Measurements from ENCODE around the gene TRABD2A.
"Not testable (repeated sequence)": the region's sequence is repeated elsewhere in the genome, so short reads cannot be mapped to it uniquely, and the experiment has no call there.

TRABD2A gene

DNA sequence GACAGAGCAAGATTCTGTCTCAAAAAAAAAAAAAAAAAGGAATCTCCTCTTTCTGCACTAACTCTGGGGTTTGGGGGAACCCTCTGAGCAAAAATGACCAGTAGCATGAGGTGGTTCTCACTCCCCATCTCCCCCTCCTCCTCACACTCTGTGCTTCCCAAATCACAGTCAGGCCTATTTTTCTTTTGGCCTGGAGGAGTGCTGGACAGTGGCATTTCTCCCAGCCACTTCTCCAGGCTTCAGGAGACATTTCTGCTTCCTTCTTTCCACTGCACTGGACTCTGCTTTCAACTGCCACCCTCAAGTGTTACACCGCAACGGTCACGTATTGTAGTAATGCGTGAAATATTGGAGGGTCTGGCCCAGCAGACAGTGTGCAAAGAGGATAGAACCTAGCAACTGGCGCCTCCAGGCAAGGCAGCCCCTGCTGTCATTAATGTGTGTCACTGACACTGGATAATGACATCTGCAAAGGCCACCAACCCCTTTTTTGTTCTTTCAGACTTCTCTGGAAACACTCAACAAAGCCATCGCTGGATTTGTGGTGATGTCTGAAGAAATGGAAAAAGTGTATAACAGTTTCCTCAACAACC lies 68.9 kb downstream of the TRABD2A start:
- DNase-seq = no peak

GRCh38 chr2:84808279-84808678 lies 72.6 kb downstream of the TRABD2A start:
- DNase-seq = no peak

DNA sequence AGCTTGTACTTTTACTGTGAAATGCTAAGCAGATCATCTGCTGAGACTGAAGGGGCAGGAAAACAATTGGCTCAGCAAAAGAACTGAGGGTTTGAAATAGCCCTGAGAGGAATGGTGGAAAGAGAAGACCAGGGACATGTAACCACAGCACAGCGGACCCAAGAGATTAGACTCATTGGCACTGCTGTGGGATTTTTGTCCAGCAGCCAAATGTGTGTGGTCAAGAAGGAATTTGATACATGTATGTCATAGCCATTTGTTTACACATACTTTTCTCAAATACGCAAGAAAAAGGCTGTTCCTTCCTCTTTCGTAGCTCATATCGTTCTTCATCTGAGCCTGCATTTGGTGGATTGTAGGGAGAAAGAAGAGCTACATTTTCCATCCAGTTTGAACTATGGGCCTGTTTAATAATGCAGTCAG lies 73.8 kb downstream of the TRABD2A start:
- DNase-seq = peak; percentile 47

GRCh38 chr2:84805250-84805958 lies 75.5 kb downstream of the TRABD2A start:
- no peak for DNase-seq

DNA sequence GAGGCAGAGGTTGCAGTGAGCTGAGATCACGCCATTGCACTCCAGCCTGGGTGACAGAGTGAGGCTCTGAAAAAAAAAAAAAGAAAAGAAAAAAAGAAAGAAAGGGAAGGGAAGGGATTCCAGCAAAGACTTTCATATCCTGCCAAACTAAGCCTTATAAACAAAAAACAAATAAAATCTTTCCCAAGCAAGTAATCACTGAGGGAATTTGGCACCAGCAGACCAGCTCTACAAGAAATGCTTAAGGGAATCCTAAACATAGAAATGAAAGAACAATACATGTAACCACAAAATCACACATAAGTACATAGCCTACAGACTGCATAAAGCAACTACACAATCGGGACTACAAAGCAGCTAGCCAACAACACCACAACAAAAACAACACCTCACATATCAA lies 79.1 kb downstream of the TRABD2A start:
- DNase-seq = no peak

- no peak for DNase-seq
Observed at GRCh38 chr2:84800194-84800805, 80.6 kb downstream of the TRABD2A start.

- no peak for DNase-seq
Observed at GRCh38 chr2:84799772-84800171, 81.1 kb downstream of the TRABD2A start.

- DNase-seq = no peak
Observed at GRCh38 chr2:84797271-84797670, 83.6 kb downstream of the TRABD2A start.

- DNase-seq = no peak
Observed at GRCh38 chr2:84796798-84797197, 84.1 kb downstream of the TRABD2A start.

DNA sequence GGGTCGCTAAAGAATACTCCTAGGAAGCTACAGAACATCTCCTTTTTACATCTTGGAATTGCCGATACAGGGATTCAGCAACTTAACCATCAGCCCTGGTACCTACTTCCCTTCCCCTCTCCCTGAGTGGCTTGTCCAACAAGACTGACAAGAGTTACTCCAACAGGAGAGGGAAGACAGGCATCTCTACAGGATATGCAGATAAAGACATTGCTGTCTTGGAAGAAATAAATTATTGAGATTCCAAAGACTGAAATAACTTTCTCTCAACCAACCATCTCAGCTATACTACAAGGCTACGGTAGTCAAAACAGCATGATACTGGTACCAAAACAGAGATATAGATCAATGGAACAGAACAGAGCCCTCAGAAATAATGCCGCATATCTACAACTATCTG lies 87.2 kb downstream of the TRABD2A start:
- DNase-seq = no peak

- DNase-seq = no peak
Observed at GRCh38 chr2:84792856-84793522, 87.9 kb downstream of the TRABD2A start.

DNA sequence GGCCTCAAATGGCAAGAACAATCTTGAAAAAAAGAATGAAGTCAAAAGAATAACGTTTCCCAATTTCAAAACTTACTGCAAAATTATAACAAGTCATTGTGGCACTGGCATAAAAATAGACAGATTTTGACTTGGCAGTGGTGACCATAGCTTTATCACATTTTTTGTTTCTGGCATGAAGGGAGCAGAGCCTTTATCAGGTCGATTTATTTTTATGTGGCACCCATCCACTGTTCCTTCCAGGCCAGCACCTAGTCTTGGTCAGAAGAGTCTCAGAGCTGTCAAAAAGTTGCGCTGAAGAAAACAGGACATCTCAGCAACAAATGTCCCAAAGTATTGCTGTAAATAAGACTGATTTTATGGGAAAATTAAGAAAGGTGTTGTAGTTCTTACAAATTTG lies 92.4 kb downstream of the TRABD2A start:
- no peak for DNase-seq

- no peak for DNase-seq
Observed at GRCh38 chr2:84788027-84788426, 92.9 kb downstream of the TRABD2A start.

GRCh38 chr2:84786601-84787000 lies 94.3 kb downstream of the TRABD2A start:
- no peak for DNase-seq

DNA sequence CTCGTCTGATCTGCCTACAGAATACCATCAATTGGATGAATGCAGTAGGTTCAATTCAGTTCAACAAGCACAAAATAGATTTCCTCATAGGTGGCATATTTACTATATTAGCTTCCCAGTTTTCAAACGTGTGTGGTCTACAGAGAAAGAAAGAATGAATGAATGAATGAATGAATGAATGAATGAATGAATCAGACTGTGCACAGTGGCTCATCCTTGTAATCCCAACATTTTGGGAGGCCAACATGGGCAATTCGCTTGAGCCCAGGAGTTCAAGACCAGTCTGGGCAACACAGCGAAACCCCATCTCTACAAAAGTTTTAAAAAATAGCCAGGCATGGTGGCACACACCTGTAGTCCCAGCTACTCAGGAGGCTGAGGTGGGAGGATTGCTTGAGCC lies 94.9 kb downstream of the TRABD2A start:
- no peak for DNase-seq

GRCh38 chr2:84782717-84783442 lies 98.0 kb downstream of the TRABD2A start:
- DNase-seq = no peak

- DNase-seq = no peak
Observed at GRCh38 chr2:84781942-84782716, 98.8 kb downstream of the TRABD2A start.

DNA sequence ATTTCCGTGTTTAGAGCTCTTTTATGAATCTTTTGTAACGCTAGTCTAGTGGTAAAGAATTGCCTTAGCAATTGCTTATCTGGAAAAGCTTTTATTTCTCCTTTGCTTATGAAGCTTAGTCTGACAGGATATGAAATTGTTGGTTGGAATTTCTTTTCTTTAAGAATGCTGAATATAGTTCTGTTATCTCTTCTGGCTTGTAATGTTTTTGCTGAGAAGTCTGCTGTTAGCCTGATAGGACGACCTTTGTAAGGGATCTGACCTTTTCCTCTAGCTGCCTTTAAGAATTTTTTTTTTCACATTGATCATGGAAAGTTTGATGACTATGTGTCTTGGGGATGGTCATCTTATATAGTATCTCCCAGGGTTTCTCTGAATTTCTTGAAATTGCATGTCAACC lies 101.1 kb downstream of the TRABD2A start:
- DNase-seq = no peak

DNA sequence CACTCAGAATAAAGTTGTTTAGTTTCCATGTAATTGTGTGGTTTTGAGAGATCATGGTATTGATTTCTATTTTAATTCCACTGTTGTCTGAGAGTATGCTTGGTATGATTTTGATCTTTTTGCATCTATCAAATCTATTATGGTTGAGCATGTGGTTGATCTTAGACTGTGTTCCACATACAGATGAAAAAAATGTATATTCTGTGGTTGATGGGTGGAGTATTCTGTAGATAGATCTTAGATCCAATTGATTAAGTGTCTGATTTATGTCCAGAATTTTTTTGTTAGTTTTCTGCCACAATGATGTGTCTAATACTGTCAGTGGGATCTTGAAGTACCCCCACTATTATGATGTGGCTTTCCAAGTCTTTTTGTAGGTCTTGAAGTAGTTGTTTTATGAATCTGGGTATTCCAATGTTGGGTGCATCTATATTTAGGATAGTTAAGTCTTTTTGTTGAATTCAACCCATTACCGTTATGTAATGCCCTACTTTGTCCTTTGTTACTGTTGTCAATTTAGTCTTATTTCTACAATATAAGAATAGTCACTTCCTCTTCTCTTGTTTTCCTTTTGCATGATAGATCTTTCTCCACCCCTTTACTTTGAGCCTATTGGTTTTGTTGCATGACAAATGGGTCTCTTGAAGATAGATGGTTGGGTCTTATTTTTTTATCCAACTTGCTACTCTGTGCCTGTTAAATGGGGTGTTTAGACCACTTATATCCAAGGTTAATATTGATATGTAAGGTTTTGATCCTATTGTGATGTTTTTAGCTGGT lies 101.8 kb downstream of the TRABD2A start:
- no peak for DNase-seq

- no peak for DNase-seq
Observed at GRCh38 chr2:84776011-84776410, 104.9 kb downstream of the TRABD2A start.

GRCh38 chr2:84773562-84773961 lies 107.3 kb downstream of the TRABD2A start:
- not testable (repeated sequence) for DNase-seq

Data from left hindlimb (tissue), 1 donor.